Kidney (tissue), 14 donors: ENCODE data around the gene DLGAP4. TPM values are rescaled to one million over a fixed set of nuclear protein-coding genes. Genes with fewer than 3 reads are reported as not detected.

Experiments used
- DNase-seq, 5 donors: peaks; one replicate each; pipeline ENCODE4 v3.0.0-alpha.2; 2013 to 2020
- FAIRE-seq: peaks from 2 replicates; lab custom pipeline; 2012; peaks lifted over from hg19 to GRCh38; lab: Jason Lieb, UNC
- H3K27ac ChIP-seq, 2 donors: one replicate each; pipeline ENCODE4 v1.7.0; 2013; ENCODE audit warnings: low read depth in 2 of 2, low read length in 2 of 2, inconsistent platforms in 1 of 2
- H3K27me3 ChIP-seq: one replicate; pipeline ENCODE4 v1.7.1; 2013; ENCODE audit warnings: low read length, inconsistent platforms; ENCODE audit not compliant: control insufficient read depth, insufficient read depth
- H3K36me3 ChIP-seq, 3 donors: one replicate each; pipeline versions ENCODE4 v1.7.0 to v1.7.1; 2013; ENCODE audit warnings: low read length in 3 of 3, control low read depth in 1 of 3, inconsistent platforms in 1 of 3; ENCODE audit not compliant: insufficient read depth in 3 of 3, control insufficient read depth in 2 of 3
- H3K4me1 ChIP-seq, 3 donors: one replicate each; pipeline versions ENCODE4 v1.7.0 to v1.7.1; 2013; ENCODE audit warnings: low read length in 3 of 3, inconsistent platforms in 1 of 3, low read depth in 1 of 3; ENCODE audit not compliant: control insufficient read depth in 2 of 3, insufficient read depth in 2 of 3
- H3K4me3 ChIP-seq, 3 donors: one replicate each; pipeline versions ENCODE4 v1.7.0 to v1.8.1; 2013; ENCODE audit warnings: low read length in 3 of 3, control low read depth in 1 of 3, inconsistent platforms in 1 of 3
- H3K9ac ChIP-seq, 3 donors: one replicate each; pipeline versions ENCODE4 v1.7.0 to v1.7.1; 2013; ENCODE audit warnings: low read length in 3 of 3, control low read depth in 1 of 3, inconsistent platforms in 1 of 3
- H3K9me3 ChIP-seq, 3 donors: one replicate each; pipeline versions ENCODE4 v1.7.0 to v1.7.1; 2013; ENCODE audit warnings: low read length in 3 of 3, control low read depth in 1 of 3, inconsistent platforms in 1 of 3; ENCODE audit not compliant: control insufficient read depth in 2 of 3, insufficient read depth in 1 of 3
- intact Hi-C: fragments of 100-400 bp; cut with DNase I; formaldehyde crosslinking; loops from one replicate; pipeline ENCODE4 v1.11.1; 2022
- polyA plus RNA-seq: library from polyadenylated mRNA; stranded (reverse); fragments of 350-450 nt; fragmentation: Illumina TruSeq; extraction: RNeasy Lipid Tissue Mini Kit (QIAGEN cat#74804); gene quantifications from one replicate; pipeline ENCODE4 v1.2.3, GENCODE V29; 2014; ENCODE audit warnings: low read depth, low replicate concordance; ENCODE audit not compliant: insufficient read depth
- total RNA-seq: library from RNA; stranded (reverse); fragmentation: NEBNext Ultra II Directional; extraction: Animal tissue kit (Norgen Biotek cat#: 25700); gene quantifications from one replicate; pipeline ENCODE4 v1.2.1, GENCODE V29; 2021
- TF ChIP-seq, protein P1 (sequence below): IDR thresholded peaks from 3 replicates; pipeline ENCODE4 v1.5.1; 2012; ENCODE audit warnings: mild to moderate bottlenecking, moderate library complexity, borderline replicate concordance; ENCODE audit not compliant: insufficient read depth; ENCODE audit errors: extremely low read depth
- donor health status: control.
- donor health status: control.
- donor health status: control.
- donor health status: control.
- donor health status: control.
- donor health status: DM: yes; HTN: yes; CAD: no.
- donor health status: Normal renal cell carcinoma (clear cell type).

DLGAP4 gene
- total and polyA plus RNA-seq, 2 donors from 2014 or later, result 19.6 to 62.4 TPM

DNA sequence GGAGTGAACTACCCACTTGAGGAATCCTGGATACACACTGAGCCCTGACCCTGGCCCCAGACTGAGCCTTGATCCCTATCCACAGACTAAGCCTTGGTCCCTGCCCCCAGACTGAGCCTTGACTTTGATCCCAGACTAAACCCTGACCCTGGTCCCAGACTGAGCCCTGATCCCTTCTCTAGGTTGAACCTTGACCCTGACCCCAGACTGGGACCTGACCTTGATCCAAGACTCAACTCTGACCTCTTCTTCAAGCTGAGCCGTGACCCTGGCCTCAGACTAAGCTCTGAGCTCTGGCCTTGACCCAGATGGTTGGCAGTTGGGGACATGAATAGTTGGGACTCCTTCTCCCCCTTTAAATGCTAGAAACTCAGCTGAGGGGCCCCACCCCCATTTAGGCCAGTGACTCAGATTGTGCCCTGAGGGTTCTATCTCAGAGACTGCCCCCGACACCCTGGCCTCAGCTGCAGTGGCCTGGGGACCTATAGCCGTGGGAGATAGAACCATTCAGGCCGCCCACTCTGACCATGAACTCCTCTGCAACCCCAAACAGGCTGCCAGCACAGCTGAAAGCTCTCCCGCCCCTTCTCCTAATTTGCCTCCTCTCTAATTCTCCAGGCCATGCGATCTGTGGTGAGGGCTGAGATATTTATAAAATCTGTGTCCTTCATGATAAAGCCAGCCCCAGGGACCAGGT lies 84.7 kb downstream of the DLGAP4 start:
- intact Hi-C loops, result no loop called here
- no peak for FAIRE-seq
- H3K27ac ChIP-seq, result no peak overlapping the region

DNA sequence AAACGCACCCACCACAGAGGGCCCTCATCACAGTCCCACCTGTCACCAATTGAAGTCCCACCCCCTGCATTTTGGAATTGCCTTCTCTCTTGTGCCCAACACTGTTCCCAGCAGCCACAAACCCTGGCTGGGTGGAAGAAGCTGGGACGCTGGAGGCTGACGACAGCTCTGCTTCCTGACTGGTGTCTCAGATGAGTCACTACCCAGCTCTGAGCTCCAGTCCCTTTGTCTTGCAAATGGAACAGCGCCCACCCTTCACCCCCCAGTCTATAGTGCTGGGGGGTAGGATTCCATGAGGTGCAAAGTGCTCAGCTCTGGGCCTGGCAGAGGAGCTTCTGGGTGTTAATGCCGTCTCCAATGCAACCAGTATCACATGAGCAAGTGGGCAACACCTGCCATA lies 85.3 kb downstream of the DLGAP4 start:
- Histone ChIP-seq H3K36me3 (no peaks in the 10 kb centered on the region), H3K9ac (no peak overlapping the region), H3K27me3 (no peaks in the 10 kb centered on the region), H3K4me3 (no peak overlapping the region), H3K27ac (no peak overlapping the region), H3K4me1 (no peaks in the 10 kb centered on the region), H3K9me3 (peaks cover 0 to 2% (median 0%) of the 10 kb centered on the region in 3 donors)
- no peak for DNase-seq
- intact Hi-C loops, result no loop called here
- TF ChIP-seq, protein P1, sequence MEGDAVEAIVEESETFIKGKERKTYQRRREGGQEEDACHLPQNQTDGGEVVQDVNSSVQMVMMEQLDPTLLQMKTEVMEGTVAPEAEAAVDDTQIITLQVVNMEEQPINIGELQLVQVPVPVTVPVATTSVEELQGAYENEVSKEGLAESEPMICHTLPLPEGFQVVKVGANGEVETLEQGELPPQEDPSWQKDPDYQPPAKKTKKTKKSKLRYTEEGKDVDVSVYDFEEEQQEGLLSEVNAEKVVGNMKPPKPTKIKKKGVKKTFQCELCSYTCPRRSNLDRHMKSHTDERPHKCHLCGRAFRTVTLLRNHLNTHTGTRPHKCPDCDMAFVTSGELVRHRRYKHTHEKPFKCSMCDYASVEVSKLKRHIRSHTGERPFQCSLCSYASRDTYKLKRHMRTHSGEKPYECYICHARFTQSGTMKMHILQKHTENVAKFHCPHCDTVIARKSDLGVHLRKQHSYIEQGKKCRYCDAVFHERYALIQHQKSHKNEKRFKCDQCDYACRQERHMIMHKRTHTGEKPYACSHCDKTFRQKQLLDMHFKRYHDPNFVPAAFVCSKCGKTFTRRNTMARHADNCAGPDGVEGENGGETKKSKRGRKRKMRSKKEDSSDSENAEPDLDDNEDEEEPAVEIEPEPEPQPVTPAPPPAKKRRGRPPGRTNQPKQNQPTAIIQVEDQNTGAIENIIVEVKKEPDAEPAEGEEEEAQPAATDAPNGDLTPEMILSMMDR, result no peak
- no peak for FAIRE-seq

More for the DNA sequence above, 84.7 kb downstream of the DLGAP4 start:
- H3K27me3 ChIP-seq, result no peaks in the 10 kb centered on the region
- no peak overlapping the region for H3K4me3 ChIP-seq
- no peaks in the 10 kb centered on the region for H3K36me3 ChIP-seq
- no peaks in the 10 kb centered on the region for H3K4me1 ChIP-seq
- DNase-seq, result no peak
- TF ChIP-seq, protein P1, result no peak
- H3K9me3 ChIP-seq, result no peaks in the 10 kb centered on the region
- H3K9ac ChIP-seq, result no peak overlapping the region

DNA sequence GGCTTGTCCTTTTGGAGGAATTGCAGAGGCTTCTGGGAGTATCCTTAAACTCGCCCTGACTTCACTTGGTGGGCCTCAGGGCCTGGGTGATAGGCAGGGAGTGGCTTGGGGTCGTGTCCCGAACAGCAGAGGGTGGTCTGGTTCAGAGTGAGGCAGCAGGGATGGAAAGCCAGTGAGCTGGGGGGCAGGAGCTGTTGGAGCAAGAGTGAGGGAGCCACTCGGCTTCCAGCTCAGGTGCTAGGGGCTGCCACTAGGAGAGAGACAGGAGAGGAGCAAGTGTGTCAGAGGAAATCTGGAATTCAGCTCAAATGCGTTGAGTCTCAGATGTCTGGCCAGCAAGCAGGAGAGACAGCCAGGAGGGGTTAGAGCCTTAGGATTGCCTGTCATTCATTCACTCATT lies 85.8 kb downstream of the DLGAP4 start:
- H3K9ac ChIP-seq, result no peak overlapping the region
- intact Hi-C loops, result no loop called here
- DNase-seq, result no peak
- TF ChIP-seq, protein P1, result no peak
- H3K36me3 ChIP-seq, result no peaks in the 10 kb centered on the region
- no peak overlapping the region for H3K4me3 ChIP-seq
- no peaks in the 10 kb centered on the region for H3K27me3 ChIP-seq
- H3K9me3 ChIP-seq, result peaks cover 0 to 2% (median 0%) of the 10 kb centered on the region in 3 donors
- H3K27ac ChIP-seq, result no peak overlapping the region
- no peak for FAIRE-seq
- H3K4me1 ChIP-seq, result no peaks in the 10 kb centered on the region
